Mesodermal cell (in vitro differentiated cells): Measurements from ENCODE around the gene RUNX3.

Source experiments
- H3K27ac ChIP-seq: 2 replicates; pipeline ENCODE4 v1.7.0; 2013; ENCODE audit warnings: mild to moderate bottlenecking, low read depth, low read length, moderate library complexity; ENCODE audit not compliant: severe bottlenecking
- H3K36me3 ChIP-seq: 2 replicates; pipeline ENCODE4 v1.7.1; 2013; ENCODE audit warnings: mild to moderate bottlenecking, low read length, moderate library complexity; ENCODE audit not compliant: control insufficient read depth, insufficient read depth
- H3K4me1 ChIP-seq: one replicate; pipeline ENCODE4 v1.7.1; 2013; ENCODE audit warnings: mild to moderate bottlenecking, low read length; ENCODE audit not compliant: insufficient read depth, control insufficient read depth, poor library complexity, severe bottlenecking
- H3K4me3 ChIP-seq: 2 replicates; pipeline ENCODE4 v1.7.0; 2013; ENCODE audit warnings: low read length, control low read depth, mild to moderate bottlenecking; ENCODE audit not compliant: insufficient read depth, poor library complexity, severe bottlenecking; ENCODE audit errors: extremely low read depth
- H3K9me3 ChIP-seq: 2 replicates; pipeline ENCODE4 v1.7.1; 2013; ENCODE audit warnings: mild to moderate bottlenecking, low read length, moderate library complexity; ENCODE audit not compliant: control insufficient read depth
- WGBS, 2 experiments: methylation state at CpG; one replicate each; pipeline ENCODE4 v1.1.5; 2013; ENCODE audit warnings: missing lambda C conversion rate in 2 of 2; ENCODE audit not compliant: insufficient coverage in 2 of 2; 5-methylcytosine and 5-hydroxymethylcytosine counted together

The RUNX3 gene

GRCh38 chr1:24927988-24928688 lies 1.9 kb downstream of the RUNX3 start:
- peaks cover 14% of the 10 kb centered on the region for H3K4me1 ChIP-seq
- peaks cover 2% of the 10 kb centered on the region for H3K36me3 ChIP-seq
- peak overlapping the region; percentile 40 for H3K4me3 ChIP-seq
- H3K27ac ChIP-seq, result no peak overlapping the region
- WGBS, 2 experiments, result 0 to 20% methylated on average over 4 to 5 of the region's 15 CpGs
- no peaks in the 10 kb centered on the region for H3K9me3 ChIP-seq

- Histone ChIP-seq H3K27ac (no peak overlapping the region), H3K4me3 (no peak overlapping the region), H3K36me3 (peaks cover 2% of the 10 kb centered on the region), H3K9me3 (no peaks in the 10 kb centered on the region), H3K4me1 (peaks cover 14% of the 10 kb centered on the region)
- 84 to 92% methylated on average over 15 to 16 of the region's 17 CpGs for WGBS, 2 experiments
Measured at GRCh38 chr1:24927473-24927872, 2.6 kb downstream of the RUNX3 start.

GRCh38 chr1:24926563-24927249 lies 3.4 kb downstream of the RUNX3 start:
- Histone ChIP-seq H3K4me3 (no peak overlapping the region), H3K4me1 (peaks cover 14% of the 10 kb centered on the region), H3K36me3 (peaks cover 2% of the 10 kb centered on the region), H3K9me3 (no peaks in the 10 kb centered on the region), H3K27ac (no peak overlapping the region)
- WGBS, 2 experiments, result 20 to 40% methylated on average over 10 to 13 of the region's 15 CpGs

GRCh38 chr1:24925963-24926362 lies 4.1 kb downstream of the RUNX3 start:
- Histone ChIP-seq H3K4me3 (no peak overlapping the region), H3K4me1 (peaks cover 14% of the 10 kb centered on the region), H3K36me3 (peaks cover 2% of the 10 kb centered on the region), H3K27ac (no peak overlapping the region), H3K9me3 (no peaks in the 10 kb centered on the region)
- 71 to 75% methylated on average over 7 to 10 of the region's 10 CpGs for WGBS, 2 experiments

GRCh38 chr1:24925082-24925779 lies 4.8 kb downstream of the RUNX3 start:
- Histone ChIP-seq H3K36me3 (peaks cover 2% of the 10 kb centered on the region), H3K4me3 (no peak overlapping the region), H3K9me3 (no peaks in the 10 kb centered on the region), H3K4me1 (peaks cover 14% of the 10 kb centered on the region), H3K27ac (no peak overlapping the region)
- 85 to 92% methylated on average over 8 to 9 of the region's 10 CpGs for WGBS, 2 experiments

GRCh38 chr1:24923485-24924113 lies 6.5 kb downstream of the RUNX3 start:
- Histone ChIP-seq H3K4me1 (peaks cover 14% of the 10 kb centered on the region), H3K4me3 (no peak overlapping the region), H3K9me3 (no peaks in the 10 kb centered on the region), H3K27ac (no peak overlapping the region), H3K36me3 (peaks cover 2% of the 10 kb centered on the region)
- 93 to 100% methylated on average over 6 to 11 of the region's 15 CpGs for WGBS, 2 experiments

- Histone ChIP-seq H3K4me1 (peaks cover 12% of the 10 kb centered on the region), H3K9me3 (no peaks in the 10 kb centered on the region), H3K36me3 (peaks cover 2% of the 10 kb centered on the region), H3K4me3 (no peak overlapping the region), H3K27ac (no peak overlapping the region)
- 91 to 92% methylated on average over 8 of the region's 9 CpGs for WGBS, 2 experiments
Measured at GRCh38 chr1:24921938-24922662, 8.0 kb downstream of the RUNX3 start.

GRCh38 chr1:24921412-24921811 lies 8.7 kb downstream of the RUNX3 start:
- Histone ChIP-seq H3K4me3 (no peak overlapping the region), H3K36me3 (peaks cover 2% of the 10 kb centered on the region), H3K9me3 (no peaks in the 10 kb centered on the region), H3K27ac (no peak overlapping the region), H3K4me1 (peaks cover 6% of the 10 kb centered on the region)
- WGBS, 2 experiments, result 83 to 100% methylated on average over 2 to 6 of the region's 6 CpGs

- H3K27ac ChIP-seq, result no peak overlapping the region
- H3K9me3 ChIP-seq, result no peaks in the 10 kb centered on the region
- 94% methylated on average over 2 to 6 of the region's 8 CpGs for WGBS, 2 experiments
Measured at GRCh38 chr1:24920533-24920925, 9.5 kb downstream of the RUNX3 start.

More at GRCh38 chr1:24920533-24920925, 9.5 kb downstream of the RUNX3 start:
- Histone ChIP-seq H3K36me3 (peaks cover 2% of the 10 kb centered on the region), H3K4me3 (no peak overlapping the region), H3K4me1 (no peaks in the 10 kb centered on the region)
